ENCODE results near the gene IRF2BP2.

IRF2BP2 gene

DNA sequence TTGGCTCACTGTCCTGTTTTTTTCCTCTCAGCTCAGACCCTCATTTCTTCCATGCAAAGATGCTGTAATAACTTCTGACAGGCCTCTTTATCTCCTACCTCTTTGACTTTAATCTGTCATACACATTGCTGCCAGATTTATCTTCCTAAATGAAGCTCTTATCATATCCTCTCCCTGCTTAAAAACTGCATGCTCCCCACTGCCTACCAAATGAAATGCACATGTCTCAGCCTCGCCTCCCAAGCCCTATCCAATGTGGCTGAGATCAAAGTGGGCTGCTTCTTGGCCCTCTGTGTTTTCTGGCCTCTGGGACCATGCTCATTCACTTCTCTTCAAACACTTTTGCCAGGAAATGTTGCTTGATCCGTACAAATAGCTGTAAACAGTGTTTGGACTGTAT lies 38.3 kb downstream of the IRF2BP2 start:
- H3K36me3 ChIP-seq (ENCODE audit: control insufficient read depth, insufficient read depth, low read length): no peaks in the 10 kb centered on the region
- no peaks in the 10 kb centered on the region for H3K9me3 ChIP-seq (ENCODE audit: control insufficient read depth, low read length)
- no peak for TF ChIP-seq CTCF (IDR thresholded peaks at IDR 0.05)
- no peak overlapping the region for H3K27ac ChIP-seq
- H3K9ac ChIP-seq: no peak overlapping the region
- H3K27me3 ChIP-seq (ENCODE audit: control insufficient read depth, insufficient read depth, low read length): no peaks in the 10 kb centered on the region
- no peaks in the 10 kb centered on the region for H3K79me2 ChIP-seq
- no peak overlapping the region for H2AFZ ChIP-seq
- H3K4me1 ChIP-seq: no peaks in the 10 kb centered on the region
- H3K4me3 ChIP-seq (ENCODE audit: low read depth, low read length): no peak overlapping the region
- no peak overlapping the region for H3K4me2 ChIP-seq (ENCODE audit: low read length)

- Histone ChIP-seq H3K9ac (no peak overlapping the region), H3K4me3 (ENCODE audit: low read depth, low read length) (no peak overlapping the region), H3K27me3 (ENCODE audit: control insufficient read depth, insufficient read depth, low read length) (no peaks in the 10 kb centered on the region), H3K4me1 (no peaks in the 10 kb centered on the region), H3K4me2 (ENCODE audit: low read length) (no peak overlapping the region), H2AFZ (no peak overlapping the region), H3K79me2 (no peaks in the 10 kb centered on the region), H3K9me3 (ENCODE audit: control insufficient read depth, low read length) (no peaks in the 10 kb centered on the region), H3K27ac (no peak overlapping the region), H3K36me3 (ENCODE audit: control insufficient read depth, insufficient read depth, low read length) (no peaks in the 10 kb centered on the region)
- no peak for TF ChIP-seq CTCF (IDR thresholded peaks at IDR 0.05)
These were observed 39.5 kb downstream of the IRF2BP2 start for GRCh38 chr1:234570329-234571120.

GRCh38 chr1:234568345-234568744 lies 41.6 kb downstream of the IRF2BP2 start:
- Histone ChIP-seq H2AFZ (no peak overlapping the region), H3K4me2 (ENCODE audit: low read length) (no peak overlapping the region), H3K27ac (no peak overlapping the region), H3K4me1 (no peaks in the 10 kb centered on the region), H3K4me3 (ENCODE audit: low read depth, low read length) (no peak overlapping the region), H3K27me3 (ENCODE audit: control insufficient read depth, insufficient read depth, low read length) (no peaks in the 10 kb centered on the region), H3K9me3 (ENCODE audit: control insufficient read depth, low read length) (no peaks in the 10 kb centered on the region), H3K9ac (no peak overlapping the region), H3K36me3 (ENCODE audit: control insufficient read depth, insufficient read depth, low read length) (no peaks in the 10 kb centered on the region), H3K79me2 (no peaks in the 10 kb centered on the region)
- no peak for TF ChIP-seq CTCF (IDR thresholded peaks at IDR 0.05)

DNA sequence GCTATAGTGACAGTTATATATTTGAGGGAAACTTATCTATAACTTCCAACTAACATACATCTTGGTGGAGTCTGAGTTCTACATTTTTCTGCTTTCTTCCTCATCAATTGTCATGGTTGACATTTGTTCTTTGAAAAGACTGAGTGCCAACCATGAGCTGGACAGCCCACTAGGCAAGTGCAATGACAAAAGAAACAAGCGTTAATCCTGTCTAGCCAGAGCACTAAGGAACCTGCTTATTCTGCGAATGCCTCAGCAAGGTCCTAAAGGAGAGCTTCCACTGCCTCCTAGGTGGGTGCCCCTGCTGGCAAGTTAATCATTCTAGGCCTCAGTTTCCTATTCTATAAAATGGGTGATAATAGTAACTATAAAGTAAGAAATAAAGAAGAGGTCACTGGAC lies 44.8 kb downstream of the IRF2BP2 start:
- no peaks in the 10 kb centered on the region for H3K4me1 ChIP-seq
- no peak for TF ChIP-seq CTCF (IDR thresholded peaks at IDR 0.05)
- H3K27me3 ChIP-seq (ENCODE audit: control insufficient read depth, insufficient read depth, low read length): no peaks in the 10 kb centered on the region
- H2AFZ ChIP-seq: no peak overlapping the region
- no peak overlapping the region for H3K4me2 ChIP-seq (ENCODE audit: low read length)
- no peaks in the 10 kb centered on the region for H3K36me3 ChIP-seq (ENCODE audit: control insufficient read depth, insufficient read depth, low read length)
- no peak overlapping the region for H3K9ac ChIP-seq
- no peak overlapping the region for H3K27ac ChIP-seq
- no peak overlapping the region for H3K4me3 ChIP-seq (ENCODE audit: low read depth, low read length)
- no peaks in the 10 kb centered on the region for H3K79me2 ChIP-seq
- no peaks in the 10 kb centered on the region for H3K9me3 ChIP-seq (ENCODE audit: control insufficient read depth, low read length)
